ENCODE measurements around the gene KIF21A.

The KIF21A gene

DNA sequence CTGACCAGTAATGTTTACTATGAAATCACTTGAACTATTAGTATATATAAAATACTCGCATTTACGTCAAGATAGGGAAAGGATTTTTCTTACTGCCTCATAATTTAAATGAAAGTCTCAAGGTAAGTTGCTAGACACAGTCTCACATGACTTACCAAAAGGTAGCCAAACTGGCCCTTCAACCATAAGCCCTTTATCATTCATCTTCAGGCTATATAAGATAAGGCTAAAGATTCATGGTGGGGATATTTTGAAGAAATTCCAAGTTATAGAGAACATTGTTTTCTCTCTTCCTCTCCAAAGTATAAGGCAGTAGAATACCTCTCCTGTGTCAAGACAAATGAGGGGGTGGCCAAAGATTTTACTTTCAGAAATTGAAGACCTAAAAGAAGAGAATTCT lies 23.4 kb downstream of the KIF21A start:
- H3K9ac ChIP-seq, result no peak overlapping the region
- peaks cover 22% of the 10 kb centered on the region for H3K4me1 ChIP-seq (ENCODE audit: low read depth, poor library complexity, severe bottlenecking)
- no peak overlapping the region for H3K27ac ChIP-seq
- TF ChIP-seq, protein P1, sequence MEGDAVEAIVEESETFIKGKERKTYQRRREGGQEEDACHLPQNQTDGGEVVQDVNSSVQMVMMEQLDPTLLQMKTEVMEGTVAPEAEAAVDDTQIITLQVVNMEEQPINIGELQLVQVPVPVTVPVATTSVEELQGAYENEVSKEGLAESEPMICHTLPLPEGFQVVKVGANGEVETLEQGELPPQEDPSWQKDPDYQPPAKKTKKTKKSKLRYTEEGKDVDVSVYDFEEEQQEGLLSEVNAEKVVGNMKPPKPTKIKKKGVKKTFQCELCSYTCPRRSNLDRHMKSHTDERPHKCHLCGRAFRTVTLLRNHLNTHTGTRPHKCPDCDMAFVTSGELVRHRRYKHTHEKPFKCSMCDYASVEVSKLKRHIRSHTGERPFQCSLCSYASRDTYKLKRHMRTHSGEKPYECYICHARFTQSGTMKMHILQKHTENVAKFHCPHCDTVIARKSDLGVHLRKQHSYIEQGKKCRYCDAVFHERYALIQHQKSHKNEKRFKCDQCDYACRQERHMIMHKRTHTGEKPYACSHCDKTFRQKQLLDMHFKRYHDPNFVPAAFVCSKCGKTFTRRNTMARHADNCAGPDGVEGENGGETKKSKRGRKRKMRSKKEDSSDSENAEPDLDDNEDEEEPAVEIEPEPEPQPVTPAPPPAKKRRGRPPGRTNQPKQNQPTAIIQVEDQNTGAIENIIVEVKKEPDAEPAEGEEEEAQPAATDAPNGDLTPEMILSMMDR (conservative IDR thresholded peaks at IDR 0.05; ENCODE audit: low read depth, low read length), result no peak
- H3K4me3 ChIP-seq (IDR thresholded peaks at IDR 0.05; ENCODE audit: insufficient read depth, low read depth, low read length), result no peak overlapping the region
- no peaks in the 10 kb centered on the region for H3K27me3 ChIP-seq (ENCODE audit: insufficient read depth, low read depth)
- peaks cover 3% of the 10 kb centered on the region; the same call in 1 of the 2 replicates for H3K36me3 ChIP-seq (ENCODE audit: insufficient read depth)
- H3K4me2 ChIP-seq, result no peak overlapping the region
- H4K20me1 ChIP-seq (ENCODE audit: insufficient read depth), result peaks cover 4% of the 10 kb centered on the region; the same call in 1 of the 2 replicates
- H3K79me2 ChIP-seq (ENCODE audit: insufficient read depth, low read depth), result peaks cover 53% of the 10 kb centered on the region; the same call in 1 of the 2 replicates
- no peak overlapping the region for H2AFZ ChIP-seq (ENCODE audit: low read depth)

DNA sequence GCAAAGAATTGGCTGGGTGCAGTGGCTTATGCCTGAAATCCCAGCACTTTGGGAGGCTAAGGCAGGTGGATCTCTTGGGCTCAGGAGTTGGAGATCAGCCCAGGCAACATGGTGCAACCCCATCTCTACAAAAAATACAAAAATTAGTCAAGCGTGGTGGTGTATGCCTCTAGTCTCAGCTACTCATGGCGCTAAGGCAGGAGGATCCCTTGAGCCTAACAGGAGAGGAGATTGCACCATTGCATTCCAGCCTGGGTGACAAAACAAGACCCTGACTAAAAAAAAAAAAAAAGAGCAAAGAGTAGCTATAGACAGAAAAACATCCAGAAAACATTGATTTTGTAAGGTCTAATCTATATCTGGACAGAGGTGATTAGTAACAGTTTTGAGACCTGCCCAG lies 25.0 kb downstream of the KIF21A start:
- TF ChIP-seq, protein P1 (conservative IDR thresholded peaks at IDR 0.05; ENCODE audit: low read depth, low read length), result no peak
- peaks cover 41% of the 10 kb centered on the region; the same call in 1 of the 2 replicates for H3K79me2 ChIP-seq (ENCODE audit: insufficient read depth, low read depth)
- H2AFZ ChIP-seq (ENCODE audit: low read depth), result no peak overlapping the region
- no peak overlapping the region for H3K4me3 ChIP-seq (IDR thresholded peaks at IDR 0.05; ENCODE audit: insufficient read depth, low read depth, low read length)
- peaks cover 16% of the 10 kb centered on the region for H4K20me1 ChIP-seq (ENCODE audit: insufficient read depth)
- H3K27me3 ChIP-seq (ENCODE audit: insufficient read depth, low read depth), result no peaks in the 10 kb centered on the region
- peaks cover 32% of the 10 kb centered on the region for H3K4me1 ChIP-seq (ENCODE audit: low read depth, poor library complexity, severe bottlenecking)
- peaks cover 3% of the 10 kb centered on the region; the same call in 1 of the 2 replicates for H3K36me3 ChIP-seq (ENCODE audit: insufficient read depth)
- no peak overlapping the region for H3K4me2 ChIP-seq
- no peak overlapping the region for H3K9ac ChIP-seq
- no peak overlapping the region for H3K27ac ChIP-seq

DNA sequence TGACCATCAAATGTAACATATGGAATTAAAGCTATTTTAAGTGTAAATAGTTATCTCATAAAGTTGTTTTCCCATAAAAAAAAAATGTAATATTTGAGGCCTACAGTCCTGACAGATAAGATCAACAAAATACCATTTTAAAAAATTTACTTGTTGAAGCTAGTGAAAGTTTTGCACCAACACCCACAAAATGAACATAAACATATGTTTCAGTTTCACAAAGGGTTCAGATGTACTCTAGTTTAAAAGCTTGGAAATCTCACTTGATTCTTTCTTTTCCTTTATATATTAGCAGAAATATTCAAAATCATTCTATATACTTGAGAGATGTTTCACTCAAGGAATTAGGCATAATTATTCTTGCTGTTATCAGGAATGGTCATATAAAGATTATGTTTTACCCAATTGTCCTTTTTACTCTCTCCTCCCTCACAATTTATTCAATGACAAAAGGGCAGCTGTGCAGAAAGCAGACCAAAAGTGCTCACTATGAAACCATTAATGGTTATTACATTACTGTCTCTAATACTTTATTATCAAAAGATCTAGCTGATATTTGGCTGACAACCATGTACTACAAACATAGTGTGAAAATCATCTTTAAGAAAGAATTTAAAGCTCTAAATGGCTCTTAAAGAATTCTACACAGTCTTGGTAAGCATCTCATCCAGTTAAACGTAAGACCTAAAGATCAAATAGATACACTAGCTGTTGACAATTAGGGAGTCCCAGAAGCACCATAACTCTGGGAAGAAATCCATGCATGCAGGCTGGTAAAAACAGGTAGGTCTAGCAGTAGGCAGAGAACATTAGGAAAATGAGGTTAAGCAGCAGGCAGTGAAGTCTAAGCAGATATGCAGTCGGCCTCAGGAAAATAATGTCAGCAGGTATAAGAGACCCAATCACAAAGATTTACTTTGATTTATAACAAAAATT lies 28.8 kb downstream of the KIF21A start:
- Histone ChIP-seq H3K9ac (no peak overlapping the region), H2AFZ (ENCODE audit: low read depth) (no peak overlapping the region), H3K79me2 (ENCODE audit: insufficient read depth, low read depth) (peaks cover 37% of the 10 kb centered on the region; the same call in 1 of the 2 replicates), H3K4me3 (IDR thresholded peaks at IDR 0.05; ENCODE audit: insufficient read depth, low read depth, low read length) (no peak overlapping the region), H3K4me2 (peak overlapping the region; percentile 14), H3K4me1 (ENCODE audit: low read depth, poor library complexity, severe bottlenecking) (peaks cover 32% of the 10 kb centered on the region), H3K27me3 (ENCODE audit: insufficient read depth, low read depth) (no peaks in the 10 kb centered on the region), H4K20me1 (ENCODE audit: insufficient read depth) (peaks cover 16% of the 10 kb centered on the region), H3K27ac (no peak overlapping the region), H3K36me3 (ENCODE audit: insufficient read depth) (no peaks in the 10 kb centered on the region; the same call in 1 of the 2 replicates)
- TF ChIP-seq, protein P1 (conservative IDR thresholded peaks at IDR 0.05; ENCODE audit: low read depth, low read length), result no peak

DNA sequence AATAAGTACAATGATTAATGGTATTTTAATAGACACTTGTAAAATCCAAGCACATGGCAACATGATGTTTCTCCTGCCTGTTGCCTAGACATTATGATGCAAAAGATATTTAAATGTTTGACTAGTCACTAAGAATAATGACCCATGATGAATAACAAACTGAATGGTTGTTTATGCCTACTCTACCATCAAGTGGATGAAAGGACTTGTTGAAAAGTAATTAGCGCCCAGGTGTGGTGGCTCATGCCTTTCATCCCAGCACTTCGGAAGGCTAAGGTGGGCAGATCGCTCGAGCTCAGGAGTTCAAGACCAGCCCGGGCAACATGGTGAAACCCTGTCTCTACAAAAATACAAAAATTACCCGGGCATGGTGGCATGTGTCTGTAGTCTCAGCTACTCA lies 30.7 kb downstream of the KIF21A start:
- TF ChIP-seq, protein P1 (conservative IDR thresholded peaks at IDR 0.05; ENCODE audit: low read depth, low read length), result no peak
- no peak overlapping the region for H3K4me3 ChIP-seq (IDR thresholded peaks at IDR 0.05; ENCODE audit: insufficient read depth, low read depth, low read length)
- peaks cover 50% of the 10 kb centered on the region; the same call in 1 of the 2 replicates for H3K79me2 ChIP-seq (ENCODE audit: insufficient read depth, low read depth)
- H3K36me3 ChIP-seq (ENCODE audit: insufficient read depth), result no peaks in the 10 kb centered on the region; the same call in 1 of the 2 replicates
- no peak overlapping the region for H2AFZ ChIP-seq (ENCODE audit: low read depth)
- H3K27ac ChIP-seq, result no peak overlapping the region
- peaks cover 16% of the 10 kb centered on the region for H4K20me1 ChIP-seq (ENCODE audit: insufficient read depth)
- peaks cover 32% of the 10 kb centered on the region for H3K4me1 ChIP-seq (ENCODE audit: low read depth, poor library complexity, severe bottlenecking)
- no peaks in the 10 kb centered on the region for H3K27me3 ChIP-seq (ENCODE audit: insufficient read depth, low read depth)
- H3K9ac ChIP-seq, result no peak overlapping the region
- no peak overlapping the region for H3K4me2 ChIP-seq

Measured in KMS-11 (cell line).